Ovary (tissue), 9 donors: ENCODE data around the gene WHRN. TPM values are rescaled to one million over a fixed set of nuclear protein-coding genes. Genes with fewer than 3 reads are reported as not detected.

Experiments used
- DNase-seq, 5 donors: peaks; one replicate each; pipeline ENCODE4 v3.0.0-alpha.2; 2019 to 2020
- H3K27ac ChIP-seq, 2 donors: fragments of 200-600 bp; one replicate each; pipeline versions ENCODE4 v1.5.1 to v1.8.0; 2019 to 2022
- H3K27me3 ChIP-seq: fragments of 200-600 bp; one replicate; pipeline ENCODE4 v1.8.0; 2022
- H3K36me3 ChIP-seq: fragments of 200-600 bp; sonication (generic); one replicate; pipeline ENCODE4 v1.5.1; 2019
- H3K4me1 ChIP-seq: one replicate; pipeline ENCODE4 v1.8.1; 2013; ENCODE audit warnings: mild to moderate bottlenecking, moderate library complexity; ENCODE audit not compliant: insufficient read depth
- H3K4me3 ChIP-seq: fragments of 200-600 bp; sonication (generic); one replicate; pipeline ENCODE4 v1.5.1; 2017
- H3K9me3 ChIP-seq, 2 donors: fragments of 200-600 bp in 1 of 2; sonication (generic) in 1 of 2; one replicate each; pipeline versions ENCODE4 v1.5.1 to v1.8.1; 2013 to 2019; ENCODE audit warnings: mild to moderate bottlenecking in 1 of 2, moderate library complexity in 1 of 2
- EP300 ChIP-seq: sonication (generic); formaldehyde crosslinking; IDR thresholded peaks from one replicate; pipeline ENCODE4 v1.6.1; 2017; ENCODE audit warnings: antibody characterized with exemption
- POLR2A ChIP-seq: fragments of 450-650 bp; IDR thresholded peaks from one replicate; pipeline ENCODE4 v1.6.1; 2017; ENCODE audit warnings: antibody characterized with exemption, mild to moderate bottlenecking, moderate library complexity
- WGBS, 3 donors: extraction: QIAGEN DNeasy Blood & Tissue Kit in 1 of 3; methylation state at CpG; one replicate each; pipeline versions ENCODE4 v1.1.5 to v1.1.7; 2013 to 2017; 5-methylcytosine and 5-hydroxymethylcytosine counted together
- intact Hi-C, 4 donors: fragments of 100-400 bp; cut with DNase I; formaldehyde crosslinking; loops; one replicate each; pipeline versions ENCODE4 v1.11.0 to v1.15.1; 2022 to 2023
- polyA plus RNA-seq, 2 donors: library from polyadenylated mRNA; stranded (reverse); fragments of 200-250 nt in 1 of 2; fragments of 350-450 nt in 1 of 2; fragmentation: Illumina TruSeq in 1 of 2; extraction: RNeasy Lipid Tissue Mini Kit (QIAGEN cat#74804) in 1 of 2; gene quantifications; one replicate each; pipeline ENCODE4 v1.2.3, GENCODE V29; 2013 to 2014
- total RNA-seq, 7 donors: library from RNA; depleted of rRNA in 2 of 7; stranded (reverse); fragments of >200 nt in 2 of 7; fragmentation: NEBNext Ultra II Directional in 3 of 7; extraction: Animal tissue kit (Norgen Biotek cat#: 25700) in 3 of 7; gene quantifications; one replicate each; pipeline versions ENCODE4 v1.1.0 to v1.2.4, GENCODE V29; 2016 to 2023
- TF ChIP-seq, protein P1 (sequence below), 3 donors: fragments of 450-650 bp in 2 of 3; fragments of 200-600 bp in 1 of 3; IDR thresholded peaks; one replicate each; pipeline versions ENCODE4 v1.5.1 to v1.8.0; 2016 to 2022; ENCODE audit warnings: antibody characterized with exemption in 3 of 3, mild to moderate bottlenecking in 1 of 3
- donor health status: DM: no; HTN: no; CAD: no; lungs with moderate emphysema.
- donor health status: DM: no; HTN: no; CAD: no.
- donor health status: Bipolar disorder and iron deficiency.
- donor health status: DM: yes; HTN: yes; CAD: no.
- donor health status: DM: no; HTN: no; CAD: no.
- donor health status: DM: yes; HTN: yes; CAD: no.

Gene WHRN
- total and polyA plus RNA-seq, 9 donors, result 1.7 to 28.5 (median 20.3) TPM

DNA sequence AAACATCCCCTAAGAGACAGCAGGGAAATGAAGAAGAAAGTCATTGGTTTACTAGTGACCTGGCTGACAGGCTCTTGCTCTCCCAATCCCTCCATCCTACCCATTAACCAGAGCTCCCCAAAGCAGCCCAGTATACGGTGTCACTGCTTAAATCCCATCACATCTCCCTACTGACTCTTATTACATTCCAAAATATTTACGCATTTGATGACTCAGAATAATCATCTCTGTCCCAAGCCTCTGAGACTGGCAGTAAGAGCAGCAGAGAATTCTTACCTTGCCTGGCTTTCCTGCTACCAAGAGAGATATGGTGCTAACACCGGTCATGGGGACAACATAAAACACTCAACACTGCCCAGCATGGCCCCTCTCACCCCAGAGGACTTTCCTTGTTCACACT lies 20.2 kb upstream of the WHRN start:
- no peak for DNase-seq
- 58 to 77% (median 76%) methylated on average over 3 of the region's 3 CpGs for WGBS, 3 donors
- intact Hi-C loops, result no loop called here

DNA sequence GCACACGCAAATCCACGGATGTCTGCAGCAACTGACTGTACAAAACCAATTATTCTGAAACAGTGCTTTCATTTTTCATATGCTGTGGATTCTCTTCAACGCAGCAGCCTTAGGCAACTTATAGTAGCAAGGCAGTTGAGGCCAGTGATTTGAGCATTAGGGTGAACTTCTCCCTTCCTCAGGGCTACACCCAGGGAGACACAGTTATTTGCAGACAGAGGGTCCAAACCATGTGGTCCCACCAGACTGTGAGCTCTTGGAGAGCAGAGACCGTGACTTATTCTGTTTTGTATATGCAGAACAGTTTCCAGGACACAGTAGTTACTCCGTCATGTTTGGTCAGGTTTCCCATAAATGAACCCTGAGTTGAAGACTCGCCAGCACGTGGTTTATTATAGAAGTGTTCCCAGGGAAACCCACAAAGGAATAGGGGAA lies 19.0 kb upstream of the WHRN start:
- Histone ChIP-seq H3K4me3 (no peak overlapping the region), H3K4me1 (no peaks in the 10 kb centered on the region), H3K27me3 (no peaks in the 10 kb centered on the region), H3K36me3 (no peaks in the 10 kb centered on the region), H3K27ac (no peak overlapping the region), H3K9me3 (no peaks in the 10 kb centered on the region)
- 78 to 82% (median 80%) methylated on average over 7 of the region's 7 CpGs for WGBS, 3 donors
- intact Hi-C loops, result no loop called here
- TF ChIP-seq EP300 (no peak), POLR2A (no peak)
- TF ChIP-seq, protein P1, sequence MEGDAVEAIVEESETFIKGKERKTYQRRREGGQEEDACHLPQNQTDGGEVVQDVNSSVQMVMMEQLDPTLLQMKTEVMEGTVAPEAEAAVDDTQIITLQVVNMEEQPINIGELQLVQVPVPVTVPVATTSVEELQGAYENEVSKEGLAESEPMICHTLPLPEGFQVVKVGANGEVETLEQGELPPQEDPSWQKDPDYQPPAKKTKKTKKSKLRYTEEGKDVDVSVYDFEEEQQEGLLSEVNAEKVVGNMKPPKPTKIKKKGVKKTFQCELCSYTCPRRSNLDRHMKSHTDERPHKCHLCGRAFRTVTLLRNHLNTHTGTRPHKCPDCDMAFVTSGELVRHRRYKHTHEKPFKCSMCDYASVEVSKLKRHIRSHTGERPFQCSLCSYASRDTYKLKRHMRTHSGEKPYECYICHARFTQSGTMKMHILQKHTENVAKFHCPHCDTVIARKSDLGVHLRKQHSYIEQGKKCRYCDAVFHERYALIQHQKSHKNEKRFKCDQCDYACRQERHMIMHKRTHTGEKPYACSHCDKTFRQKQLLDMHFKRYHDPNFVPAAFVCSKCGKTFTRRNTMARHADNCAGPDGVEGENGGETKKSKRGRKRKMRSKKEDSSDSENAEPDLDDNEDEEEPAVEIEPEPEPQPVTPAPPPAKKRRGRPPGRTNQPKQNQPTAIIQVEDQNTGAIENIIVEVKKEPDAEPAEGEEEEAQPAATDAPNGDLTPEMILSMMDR (IDR thresholded peaks at IDR 0.05), result no peak
- DNase-seq, result no peak

More for the DNA sequence above, 20.2 kb upstream of the WHRN start:
- H3K27me3 ChIP-seq, result no peaks in the 10 kb centered on the region
- H3K4me1 ChIP-seq, result no peaks in the 10 kb centered on the region
- H3K9me3 ChIP-seq, result no peaks in the 10 kb centered on the region
- TF ChIP-seq POLR2A, result no peak
- TF ChIP-seq, protein P1 (IDR thresholded peaks at IDR 0.05), result no peak
- TF ChIP-seq EP300, result no peak
- H3K27ac ChIP-seq, result no peak overlapping the region
- H3K36me3 ChIP-seq, result no peaks in the 10 kb centered on the region
- no peak overlapping the region for H3K4me3 ChIP-seq

DNA sequence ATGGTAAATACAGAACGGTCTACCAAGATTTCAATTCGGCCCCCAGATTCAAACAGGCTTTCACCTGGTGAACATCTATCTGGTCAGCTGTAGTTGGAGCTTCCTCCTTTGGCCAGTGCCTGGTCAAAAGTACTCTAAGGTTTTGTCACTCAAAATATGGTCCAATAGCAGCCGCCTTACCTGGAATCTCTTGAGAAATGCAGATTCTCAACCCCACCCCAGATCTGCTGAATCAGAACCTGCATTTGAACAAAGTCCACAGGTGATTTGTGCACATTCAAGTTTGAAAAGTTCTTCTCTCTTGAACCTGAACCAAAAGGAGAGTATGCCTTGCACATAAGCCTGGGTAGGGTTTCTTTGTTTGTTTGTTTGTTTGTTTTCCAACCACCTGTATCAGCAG lies 17.6 kb upstream of the WHRN start:
- DNase-seq, result no peak
- Histone ChIP-seq H3K9me3 (no peaks in the 10 kb centered on the region), H3K36me3 (no peaks in the 10 kb centered on the region), H3K4me1 (no peaks in the 10 kb centered on the region), H3K27me3 (no peaks in the 10 kb centered on the region), H3K4me3 (no peak overlapping the region), H3K27ac (no peak overlapping the region)
- WGBS, 3 donors, result 73 to 87% (median 86%) methylated on average over 3 of the region's 3 CpGs
- TF ChIP-seq EP300 (no peak), POLR2A (no peak)
- TF ChIP-seq, protein P1 (IDR thresholded peaks at IDR 0.05), result no peak
- intact Hi-C loops, result no loop called here

DNA sequence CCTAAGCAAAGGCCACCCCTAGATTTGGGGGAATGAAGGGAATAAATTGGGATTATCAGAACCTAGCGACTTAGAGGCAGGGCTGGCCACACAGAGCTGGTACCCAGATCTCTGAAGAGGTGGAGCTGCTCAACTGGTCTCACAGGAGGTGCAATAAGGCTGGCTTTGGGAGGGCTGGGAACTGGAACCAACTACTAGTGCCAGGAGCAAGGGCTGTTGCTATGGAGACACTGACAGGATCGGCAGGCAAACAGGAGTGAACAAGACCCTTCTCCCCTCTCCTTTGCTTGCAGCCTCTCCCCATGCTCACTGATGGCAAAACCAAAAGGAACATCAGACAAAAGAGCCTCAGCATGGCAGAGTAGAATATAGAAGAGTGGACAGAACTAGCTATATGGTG lies 17.0 kb upstream of the WHRN start:
- WGBS, 3 donors, result 22 to 28% (median 28%) methylated on average over 2 of the region's 2 CpGs
- H3K9me3 ChIP-seq, result no peaks in the 10 kb centered on the region
- H3K27me3 ChIP-seq, result no peaks in the 10 kb centered on the region
- no peak overlapping the region for H3K27ac ChIP-seq
- no peak for DNase-seq
- no peaks in the 10 kb centered on the region for H3K36me3 ChIP-seq
- H3K4me1 ChIP-seq, result no peaks in the 10 kb centered on the region
- no peak overlapping the region for H3K4me3 ChIP-seq
- TF ChIP-seq EP300, result no peak
- TF ChIP-seq, protein P1 (IDR thresholded peaks at IDR 0.05), result no peak
- no peak for TF ChIP-seq POLR2A
- intact Hi-C loops, result no loop called here

DNA sequence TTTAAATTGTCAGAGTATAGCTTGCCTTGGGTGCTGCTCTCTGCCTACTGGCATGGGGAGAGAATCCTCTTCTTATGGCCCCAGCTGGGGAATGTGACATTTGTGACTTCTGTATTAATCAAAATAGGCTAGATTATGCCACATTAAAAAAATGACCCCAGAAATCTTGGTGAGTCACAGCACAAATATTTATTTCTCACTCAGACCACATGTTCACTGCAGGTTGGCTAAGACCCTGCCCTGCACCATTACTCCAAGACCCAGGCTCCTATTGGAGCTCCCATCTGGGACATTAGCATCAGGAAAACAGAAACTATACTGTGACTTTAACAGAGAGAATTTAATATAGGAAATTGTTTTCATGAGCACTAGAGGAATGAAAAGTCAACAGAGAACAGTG lies 16.6 kb upstream of the WHRN start:
- no peaks in the 10 kb centered on the region for H3K9me3 ChIP-seq
- peaks cover 2% of the 10 kb centered on the region for H3K4me1 ChIP-seq
- DNase-seq, result no peak
- no peaks in the 10 kb centered on the region for H3K27me3 ChIP-seq
- no peaks in the 10 kb centered on the region for H3K36me3 ChIP-seq
- H3K27ac ChIP-seq, result no peak overlapping the region
- intact Hi-C loops, result no loop called here
- H3K4me3 ChIP-seq, result no peak overlapping the region
- TF ChIP-seq, protein P1 (IDR thresholded peaks at IDR 0.05), result no peak
- TF ChIP-seq EP300 (no peak), POLR2A (no peak)
